NCI-H1417 (cell line): ENCODE data around the gene FAM124B.
A peak's percentile ranks its signal among the peaks of the same experiment; 100 is the strongest.

Experiments used
- DNase-seq, 3 experiments: peaks; one replicate each; lab custom pipeline; 2025; lab: John Stamatoyannopoulos, UW

Gene FAM124B

GRCh38 chr2:224401641-224402342, at the start of gene FAM124B:
FAM124B (minus strand) TSS chr2:224402107; CDS start chr2:224401768, 339 bp downstream.
- no peak for DNase-seq

- peak in 1 of 3 experiments; percentile 28 for DNase-seq
Observed at GRCh38 chr2:224449212-224450147, 47.6 kb upstream of the FAM124B start.

- no peak for DNase-seq
Observed at GRCh38 chr2:224448236-224448635, 46.3 kb upstream of the FAM124B start.

GRCh38 chr2:224444783-224445182, 42.9 kb upstream of the FAM124B start:
- no peak for DNase-seq

GRCh38 chr2:224444021-224444420, 42.1 kb upstream of the FAM124B start:
- no peak for DNase-seq

GRCh38 chr2:224442071-224442967, 40.4 kb upstream of the FAM124B start:
- DNase-seq, result no peak

GRCh38 chr2:224440988-224441387, 39.1 kb upstream of the FAM124B start:
- no peak for DNase-seq

GRCh38 chr2:224438726-224439125, 36.8 kb upstream of the FAM124B start:
- DNase-seq, result no peak

- DNase-seq, result no peak
Observed at GRCh38 chr2:224436634-224437033, 34.7 kb upstream of the FAM124B start.

- DNase-seq, result no peak
Observed at GRCh38 chr2:224434618-224435017, 32.7 kb upstream of the FAM124B start.

GRCh38 chr2:224433442-224433841, 31.5 kb upstream of the FAM124B start:
- DNase-seq, result no peak

- no peak for DNase-seq
Observed at GRCh38 chr2:224432003-224432579, 30.2 kb upstream of the FAM124B start.

- DNase-seq, result no peak
Observed at GRCh38 chr2:224429441-224429810, 27.5 kb upstream of the FAM124B start.

GRCh38 chr2:224428787-224429440, 27.0 kb upstream of the FAM124B start:
- no peak for DNase-seq

GRCh38 chr2:224427471-224427870, 25.6 kb upstream of the FAM124B start:
- DNase-seq, result no peak

GRCh38 chr2:224426656-224427055, 24.7 kb upstream of the FAM124B start:
- no peak for DNase-seq

- no peak for DNase-seq
Observed at GRCh38 chr2:224421065-224421464, 19.2 kb upstream of the FAM124B start.

- DNase-seq, result no peak
Observed at GRCh38 chr2:224417947-224418346, 16.0 kb upstream of the FAM124B start.

- no peak for DNase-seq
Observed at GRCh38 chr2:224417361-224417729, 15.4 kb upstream of the FAM124B start.

- no peak for DNase-seq
Observed at GRCh38 chr2:224416656-224417360, 14.9 kb upstream of the FAM124B start.

GRCh38 chr2:224413381-224413780, 11.5 kb upstream of the FAM124B start:
- no peak for DNase-seq
